ENCODE results near the gene CDH6.

- TF ChIP-seq REST (IDR thresholded peaks at IDR 0.05; ENCODE audit: low read depth) (no peak), YY1 (IDR thresholded peaks at IDR 0.05; ENCODE audit: low read depth) (no peak), CEBPB (IDR thresholded peaks at IDR 0.05) (no peak)
Measured at GRCh38 chr5:31333475-31333874, 140.0 kb downstream of the CDH6 start.

All from Ishikawa (cell line).